HPDE6-E6E7 (cell line): ENCODE results near the gene TGFB2.
A peak's percentile ranks its signal among the peaks of the same experiment; 100 is the strongest.
"Not testable (repeated sequence)": the region's sequence is repeated elsewhere in the genome, so short reads cannot be mapped to it uniquely, and the experiment has no call there.

Source experiments
- DNase-seq: peaks from one replicate; pipeline ENCODE4 v3.0.0; 2011; ENCODE audit warnings: missing footprints; ENCODE audit errors: extremely low spot score

TGFB2 gene

DNA sequence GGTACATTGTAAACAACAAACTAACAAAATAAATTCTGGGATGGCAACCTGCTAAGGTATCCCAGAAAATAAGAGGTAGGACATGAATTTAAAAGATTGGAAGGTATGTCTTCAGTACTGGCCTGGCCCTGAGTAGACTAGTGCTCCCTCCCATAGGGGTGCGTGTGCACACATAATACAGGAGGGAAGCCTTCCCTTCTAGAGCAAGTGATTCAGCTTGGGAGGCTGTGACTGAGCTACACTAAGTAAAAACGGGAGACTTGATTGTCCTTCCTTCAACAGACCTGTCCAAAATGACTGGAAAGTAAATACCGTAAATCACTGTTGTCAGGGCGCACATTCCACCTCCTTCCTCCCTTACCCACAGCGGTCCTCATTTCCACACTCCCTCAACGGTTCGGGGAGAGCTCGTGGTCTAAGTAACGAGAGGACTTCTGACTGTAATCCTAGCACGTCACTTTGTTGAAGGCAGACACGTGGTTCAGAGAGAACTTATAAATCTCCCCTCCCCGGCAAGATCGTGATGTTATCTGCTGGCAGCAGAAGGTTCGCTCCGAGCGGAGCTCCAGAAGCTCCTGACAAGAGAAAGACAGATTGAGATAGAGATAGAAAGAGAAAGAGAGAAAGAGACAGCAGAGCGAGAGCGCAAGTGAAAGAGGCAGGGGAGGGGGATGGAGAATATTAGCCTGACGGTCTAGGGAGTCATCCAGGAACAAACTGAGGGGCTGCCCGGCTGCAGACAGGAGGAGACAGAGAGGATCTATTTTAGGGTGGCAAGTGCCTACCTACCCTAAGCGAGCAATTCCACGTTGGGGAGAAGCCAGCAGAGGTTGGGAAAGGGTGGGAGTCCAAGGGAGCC lies at the start of gene TGFB2:
TSS of gene TGFB2 (plus strand) at position 523 of the 859 bp plus-strand sequence. CDS start 1,366 bp downstream, outside the sequence.
- no peak for DNase-seq

DNA sequence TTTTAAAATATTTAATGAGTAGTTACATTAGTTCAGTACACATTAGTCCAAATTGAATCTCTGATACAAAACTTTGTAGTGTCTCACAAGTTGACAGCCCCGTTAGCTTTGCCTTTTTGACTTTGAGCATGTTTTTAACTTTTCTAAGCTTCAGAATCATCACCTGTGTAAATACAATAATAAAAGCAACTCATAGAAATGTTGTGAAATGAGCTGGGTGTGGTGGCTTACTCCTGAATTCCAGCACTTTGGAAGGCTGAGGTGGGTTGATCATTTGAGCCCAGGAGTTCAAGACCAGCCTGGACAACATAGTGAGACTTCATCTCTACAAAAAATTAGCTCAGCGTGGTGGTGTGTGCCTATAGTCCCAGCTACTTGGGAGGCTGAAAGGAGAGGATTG lies 49.0 kb upstream of the TGFB2 start:
- no peak for DNase-seq

DNA sequence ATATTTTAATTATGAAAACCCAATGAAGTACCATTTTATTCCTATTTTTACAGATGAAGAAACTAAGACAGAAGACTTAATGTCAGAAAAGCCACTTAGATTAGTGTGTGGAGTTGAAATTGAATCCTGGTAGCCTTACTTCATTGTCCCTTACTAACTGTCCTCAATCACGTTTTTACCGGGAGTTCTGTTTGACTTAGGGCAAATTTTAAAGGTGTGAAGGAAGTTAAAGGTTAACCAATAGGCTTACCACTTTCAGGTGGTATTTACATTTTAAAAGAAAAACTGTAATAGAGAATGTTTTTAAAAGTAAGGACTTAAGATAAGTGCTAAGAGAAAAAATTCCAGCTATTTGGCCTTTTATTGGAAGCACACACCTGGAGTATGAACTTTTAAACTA lies 47.7 kb upstream of the TGFB2 start:
- DNase-seq, result no peak

DNA sequence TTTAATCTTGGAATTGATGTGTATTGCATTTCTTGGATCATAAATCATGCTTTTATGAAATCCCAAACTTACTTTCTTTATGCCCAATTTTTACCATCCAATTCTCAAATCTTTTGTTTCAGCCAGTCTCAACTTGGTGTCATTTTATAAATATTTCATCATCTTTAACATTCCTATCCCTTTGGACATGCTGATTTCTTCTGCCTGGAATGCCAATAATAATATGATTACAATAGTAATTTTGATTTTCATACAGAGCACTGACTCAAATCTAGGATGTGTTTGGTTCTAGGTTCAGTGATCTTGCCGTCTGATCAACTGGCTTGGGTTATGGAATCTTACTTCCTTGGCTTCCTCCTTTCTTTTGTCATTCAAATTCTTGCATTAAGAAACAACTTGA lies 47.3 kb upstream of the TGFB2 start:
- no peak for DNase-seq

DNA sequence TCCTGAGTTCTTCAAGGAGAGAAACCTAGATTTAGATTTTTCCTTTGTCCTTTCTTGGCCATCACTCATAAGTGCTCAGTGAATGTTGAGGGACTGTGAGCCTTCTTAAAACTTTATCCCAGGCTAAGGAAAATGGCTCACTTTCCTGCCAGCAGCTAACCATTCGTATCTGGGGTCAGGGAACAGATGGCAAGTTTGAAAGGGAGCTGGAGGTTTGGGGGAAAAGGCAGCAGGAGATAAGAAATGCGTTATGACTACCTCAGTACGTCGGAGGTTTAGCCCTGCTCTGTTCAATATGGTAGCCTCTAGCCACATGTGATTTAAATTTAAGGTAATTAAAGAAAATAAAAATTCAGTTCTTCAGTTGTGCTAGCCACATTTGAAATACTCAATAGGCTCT lies 46.7 kb upstream of the TGFB2 start:
- no peak for DNase-seq

DNA sequence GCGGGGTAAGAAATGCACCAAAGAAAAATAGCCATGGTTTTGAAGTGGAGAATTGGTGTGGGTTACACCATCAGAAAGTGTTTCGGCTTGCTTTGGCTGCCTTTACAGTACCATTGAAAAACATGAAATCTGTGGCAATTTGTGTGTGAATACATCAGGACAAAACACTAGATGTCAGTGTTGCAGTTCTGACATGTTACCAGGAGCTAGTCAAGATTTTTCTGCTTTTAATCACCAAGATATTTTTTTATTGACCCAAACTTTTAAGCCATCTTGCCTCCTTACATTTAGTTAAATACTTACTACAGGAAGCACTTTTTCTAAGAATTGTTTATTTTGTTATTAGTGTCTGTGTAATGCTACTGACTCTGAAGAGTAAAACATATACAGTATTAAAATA lies 45.7 kb upstream of the TGFB2 start:
- peak; percentile 19 for DNase-seq

DNA sequence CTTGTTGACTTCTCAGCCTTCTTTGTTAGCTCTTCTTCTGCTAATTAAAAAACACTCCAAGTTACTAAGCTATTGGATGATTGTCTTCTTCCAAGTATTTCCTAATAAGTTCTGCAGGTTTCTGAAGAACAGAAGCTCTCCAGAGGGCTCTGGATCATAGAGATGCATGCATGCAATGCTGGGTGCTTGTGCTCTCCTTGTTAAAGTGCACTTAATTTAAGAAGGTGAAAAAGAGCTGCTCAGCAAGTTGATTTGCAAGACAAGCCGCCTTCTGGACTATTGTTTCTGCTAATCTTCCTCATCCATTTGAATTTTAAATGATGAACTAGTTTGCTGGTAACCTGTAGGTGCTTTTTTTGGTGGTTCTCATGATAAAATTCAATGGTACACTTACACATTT lies 43.9 kb upstream of the TGFB2 start:
- no peak for DNase-seq

DNA sequence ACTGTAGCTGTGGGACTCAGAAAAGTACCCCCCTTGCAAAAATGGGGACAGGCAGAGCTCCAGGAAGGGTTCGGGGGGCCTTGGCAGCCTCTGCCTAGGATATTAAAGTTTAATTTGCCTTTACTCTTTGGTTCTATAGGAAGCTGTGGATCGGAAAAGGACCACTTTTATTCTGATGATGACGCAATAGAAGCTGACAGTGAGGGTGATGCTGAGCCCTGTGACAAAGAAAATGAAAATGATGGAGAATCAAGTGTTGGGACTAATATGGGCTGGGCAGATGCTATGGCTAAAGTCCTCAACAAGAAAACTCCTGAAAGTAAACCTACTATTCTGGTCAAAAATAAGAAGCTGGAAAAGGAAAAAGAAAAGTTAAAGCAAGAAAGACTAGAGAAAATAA lies 43.0 kb upstream of the TGFB2 start:
- no peak for DNase-seq

DNA sequence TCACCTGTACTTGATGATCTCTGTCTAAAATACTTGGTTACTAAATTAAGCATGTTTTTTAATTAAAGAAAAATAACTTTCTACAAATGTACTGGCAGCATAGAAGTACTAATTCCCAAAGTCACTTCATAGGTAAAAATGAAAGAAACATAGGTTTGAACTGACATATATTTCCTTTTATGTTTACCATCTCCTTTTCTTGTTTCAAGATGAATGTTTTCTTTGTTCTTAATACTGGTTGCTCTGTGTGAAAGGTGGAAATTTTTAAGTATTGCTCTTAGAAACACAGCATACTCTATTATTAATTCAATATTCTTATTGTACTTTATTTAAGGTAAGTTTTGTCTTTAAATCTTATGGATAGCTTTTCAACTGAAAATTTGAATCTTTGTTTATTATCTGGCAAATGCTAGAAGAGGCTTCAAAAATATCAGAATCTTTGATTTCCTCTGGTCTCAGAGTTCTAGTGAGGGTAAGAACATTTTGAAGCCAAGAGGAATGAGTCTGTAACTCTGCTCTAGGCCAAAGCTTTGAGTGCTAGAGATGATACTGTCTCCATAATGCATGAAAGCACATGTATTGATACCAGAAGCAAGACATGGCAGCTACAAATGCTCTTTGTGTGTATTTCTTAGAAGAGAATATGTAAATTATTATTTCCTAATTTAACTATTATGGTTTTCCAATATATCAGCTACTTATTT lies 41.8 kb upstream of the TGFB2 start:
- DNase-seq, result no peak

DNA sequence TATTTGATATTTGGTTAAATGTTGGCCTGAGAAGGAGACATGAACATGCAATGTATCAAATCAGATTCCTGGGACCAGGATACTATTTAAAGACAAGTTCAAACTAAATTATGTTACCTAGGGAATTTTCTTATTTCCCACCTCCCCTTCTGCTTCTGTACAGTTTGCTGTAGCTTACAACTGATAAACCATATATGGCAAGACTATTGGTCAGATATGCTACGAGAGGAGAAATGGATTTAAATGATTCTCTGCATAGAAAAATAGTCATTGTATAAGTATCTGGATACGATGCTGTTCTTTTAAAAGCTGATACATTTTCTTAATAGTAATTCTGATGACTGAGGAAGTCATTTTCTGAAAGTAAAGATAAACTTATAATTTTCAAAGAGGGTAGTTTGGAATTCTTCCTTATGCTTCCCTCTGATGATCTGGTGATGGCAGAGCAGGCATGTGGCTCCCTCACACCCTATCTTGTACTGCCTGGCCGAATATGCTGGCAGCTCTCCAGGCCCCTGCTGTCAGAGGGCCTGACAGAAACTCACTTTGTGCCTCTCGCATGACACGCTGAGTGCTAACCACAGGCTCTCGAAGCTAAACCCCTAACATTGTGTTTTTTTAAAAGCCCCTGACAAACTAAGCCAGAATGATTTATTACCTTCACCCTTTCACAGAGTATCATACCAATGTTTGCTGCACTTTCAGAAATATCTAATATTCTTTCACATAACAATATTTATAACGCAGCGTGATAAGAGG lies 40.7 kb upstream of the TGFB2 start:
- DNase-seq, result no peak

DNA sequence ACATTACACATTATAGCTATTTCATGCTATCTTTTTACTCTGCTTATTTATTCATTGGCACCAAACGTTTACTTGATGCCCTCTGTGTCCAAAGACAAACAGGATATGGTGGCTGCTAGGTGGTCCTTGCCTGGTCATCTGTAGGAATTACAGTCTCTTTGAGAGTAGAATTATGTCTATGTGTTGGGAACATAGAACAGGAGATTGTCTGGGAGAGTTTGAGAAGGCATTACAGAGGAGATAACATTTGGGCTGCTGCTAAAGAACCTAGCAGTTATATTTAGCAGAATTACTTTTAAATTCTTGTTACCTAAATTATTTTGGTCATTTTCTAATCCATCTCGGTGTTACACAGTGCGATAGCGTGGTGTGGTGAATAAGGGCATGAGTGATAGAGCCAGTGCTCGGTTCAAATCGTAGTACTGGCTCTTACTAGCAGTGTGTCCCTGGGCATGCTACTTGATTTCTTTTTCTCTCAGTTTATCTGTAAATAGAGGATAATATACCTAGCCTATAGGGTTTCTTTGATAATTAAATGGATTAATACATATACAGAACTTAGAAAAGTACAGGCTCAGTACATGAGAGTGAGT lies 39.6 kb upstream of the TGFB2 start:
- no peak for DNase-seq

DNA sequence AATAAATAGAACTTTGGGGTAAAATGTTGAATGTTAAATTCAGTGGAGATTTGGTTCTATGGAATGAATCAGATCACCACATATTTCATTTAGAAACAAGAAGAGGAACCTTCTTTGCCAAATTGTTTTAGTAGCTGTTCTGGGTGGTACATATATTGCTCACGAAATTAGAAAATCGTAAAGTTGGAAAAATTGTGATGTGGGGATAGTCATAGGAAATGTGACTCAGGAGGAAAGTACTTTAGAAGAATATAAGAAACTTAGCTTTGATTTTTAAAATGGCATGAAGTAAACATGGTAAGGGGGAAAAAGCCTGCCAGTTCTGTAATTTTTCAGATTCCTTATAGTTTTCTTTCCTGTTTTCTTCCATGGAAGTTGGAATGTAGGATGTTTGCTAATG lies 32.6 kb upstream of the TGFB2 start:
- no peak for DNase-seq

DNA sequence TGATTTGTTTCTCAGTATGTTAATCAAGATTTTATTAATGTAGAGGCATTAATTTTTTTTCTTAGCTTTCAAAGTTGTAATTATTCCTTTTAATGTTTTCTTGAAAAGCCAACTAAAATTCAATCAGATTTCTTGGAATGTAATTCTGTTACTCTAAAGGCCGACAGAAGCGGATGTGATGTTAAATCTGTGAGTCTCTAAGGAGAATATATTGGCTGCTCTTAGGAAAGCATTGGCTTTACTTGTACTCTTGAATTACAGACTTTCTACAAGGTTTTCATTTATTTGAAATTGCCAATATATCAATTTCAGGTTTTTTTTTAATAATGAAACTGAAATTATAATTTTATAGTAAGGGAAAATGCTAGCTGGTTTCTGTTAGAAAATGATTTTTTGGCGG lies 30.8 kb upstream of the TGFB2 start:
- DNase-seq, result no peak

DNA sequence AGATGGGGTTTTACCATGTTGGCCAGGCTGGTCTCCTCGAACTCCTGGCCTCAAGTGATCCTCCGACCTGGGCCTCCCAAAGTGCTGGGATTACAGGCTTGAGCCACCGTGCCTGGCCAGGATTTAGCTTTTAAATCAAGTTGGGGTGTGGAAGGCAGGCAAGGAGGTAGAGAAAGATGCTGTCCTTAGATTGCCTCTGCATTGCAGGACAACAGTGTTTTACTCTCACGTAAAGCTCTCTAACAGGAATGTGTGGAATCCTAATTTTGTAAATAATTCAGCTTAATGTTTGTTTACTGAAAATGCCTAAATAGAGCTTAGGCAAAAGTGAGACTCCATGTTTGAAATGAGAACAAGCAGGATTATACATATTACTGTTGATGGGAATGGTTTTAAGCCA lies 29.5 kb upstream of the TGFB2 start:
- no peak for DNase-seq

DNA sequence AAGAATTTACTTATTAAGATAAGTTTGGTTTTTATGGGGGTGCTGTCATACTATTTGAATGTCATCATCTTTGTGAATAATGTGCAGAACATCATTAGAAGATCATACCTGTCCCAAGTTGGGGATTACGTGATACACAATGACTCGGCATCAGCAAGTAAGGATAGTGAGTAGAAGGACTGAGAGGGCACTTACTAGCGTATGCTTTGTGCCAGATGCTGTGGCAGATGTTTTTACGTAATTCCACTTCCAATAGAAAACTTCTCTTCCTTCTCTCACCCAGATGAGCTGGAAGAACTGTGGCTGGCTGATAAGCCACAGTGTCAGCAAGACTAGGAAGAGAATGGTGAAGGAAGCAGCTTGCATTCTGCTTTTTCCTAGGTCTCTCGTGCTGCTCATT lies 28.1 kb upstream of the TGFB2 start:
- no peak for DNase-seq

DNA sequence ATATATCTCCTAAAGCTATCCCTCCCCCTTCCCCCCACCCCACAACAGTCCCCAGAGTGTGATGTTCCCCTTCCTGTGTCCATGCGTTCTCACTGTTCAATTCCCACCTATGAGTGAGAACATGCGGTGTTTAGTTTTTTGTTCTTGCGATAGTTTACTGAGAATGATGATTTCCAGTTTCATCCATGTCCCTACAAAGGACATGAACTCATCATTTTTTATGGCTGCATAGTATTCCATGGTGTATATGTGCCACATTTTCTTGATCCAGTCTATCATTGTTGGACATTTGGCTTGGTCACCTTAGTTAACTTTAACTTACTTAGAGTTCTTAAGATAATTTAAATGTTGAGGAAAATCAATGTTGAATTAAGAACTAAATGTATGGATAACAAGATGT lies 25.0 kb upstream of the TGFB2 start:
- DNase-seq, result not testable (repeated sequence)

DNA sequence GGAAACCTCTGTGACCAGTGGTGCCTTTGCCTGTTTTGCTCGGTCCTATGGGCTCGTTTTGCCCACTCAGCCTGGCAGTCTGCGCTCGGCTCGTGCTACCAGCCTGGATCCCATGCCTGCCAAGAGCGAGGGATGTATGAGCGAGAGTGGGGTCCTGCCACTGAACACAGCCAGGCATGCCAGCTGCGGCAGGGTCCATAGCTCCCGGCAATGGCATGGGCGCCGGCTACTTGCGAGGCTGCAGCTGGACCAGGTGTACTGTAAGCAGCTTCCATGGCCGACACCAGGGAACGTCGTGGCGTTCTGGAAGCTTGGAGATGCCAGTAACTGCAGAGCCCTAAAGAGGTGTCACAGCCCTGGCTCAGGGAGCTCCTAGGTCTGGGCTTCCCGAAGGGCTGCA lies 22.4 kb upstream of the TGFB2 start:
- DNase-seq, result no peak

DNA sequence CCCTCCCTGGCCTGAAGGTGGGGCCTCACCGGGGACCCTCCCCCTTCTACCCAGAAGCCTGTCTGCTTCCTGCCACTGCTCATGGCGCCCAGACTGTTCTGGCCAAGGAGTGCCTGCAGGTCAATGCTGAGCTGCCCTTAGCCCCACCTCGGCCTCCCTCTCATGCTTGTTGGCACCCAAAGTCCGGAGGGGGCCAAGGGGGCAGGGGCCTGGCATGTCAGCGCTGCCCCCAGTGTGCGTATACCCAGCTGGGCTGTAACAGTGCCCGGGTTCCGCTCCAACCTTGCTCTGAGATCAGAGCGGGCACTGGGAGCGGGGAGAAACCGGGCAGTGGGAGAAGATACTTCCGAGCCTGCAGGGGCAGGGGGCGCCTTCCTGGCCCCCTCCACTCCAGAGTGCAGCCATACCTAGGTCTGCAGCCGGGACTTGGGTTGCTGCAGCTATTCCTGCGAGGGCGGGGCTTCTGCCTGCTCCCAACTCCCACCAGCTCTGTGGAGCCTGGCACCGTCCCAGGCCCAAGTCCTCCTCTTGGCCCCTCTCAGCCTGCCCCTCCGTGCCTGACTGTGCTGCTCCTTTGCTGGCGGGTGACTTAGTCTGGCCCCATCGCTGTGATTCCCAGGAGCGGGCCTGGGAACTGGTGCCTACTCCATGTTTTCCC lies 21.4 kb upstream of the TGFB2 start:
- DNase-seq, result no peak

DNA sequence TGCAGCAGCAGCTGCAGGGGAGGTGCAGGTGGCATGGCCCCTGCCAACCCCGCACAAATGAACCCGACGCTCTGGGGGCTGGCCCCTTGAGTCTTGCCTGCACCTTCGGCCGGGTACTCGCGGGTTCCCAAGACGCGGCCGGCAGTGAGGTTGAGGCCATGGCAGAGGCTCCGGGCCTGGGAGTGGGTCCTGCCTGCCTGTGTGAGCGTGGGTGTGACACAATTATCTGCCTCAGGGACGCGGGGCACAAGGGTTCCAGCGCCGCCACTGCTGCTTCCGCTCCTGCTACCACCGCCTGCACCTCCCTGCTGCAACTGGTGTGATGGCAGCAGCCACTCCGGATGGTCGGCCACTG lies 20.9 kb upstream of the TGFB2 start:
- no peak for DNase-seq

DNA sequence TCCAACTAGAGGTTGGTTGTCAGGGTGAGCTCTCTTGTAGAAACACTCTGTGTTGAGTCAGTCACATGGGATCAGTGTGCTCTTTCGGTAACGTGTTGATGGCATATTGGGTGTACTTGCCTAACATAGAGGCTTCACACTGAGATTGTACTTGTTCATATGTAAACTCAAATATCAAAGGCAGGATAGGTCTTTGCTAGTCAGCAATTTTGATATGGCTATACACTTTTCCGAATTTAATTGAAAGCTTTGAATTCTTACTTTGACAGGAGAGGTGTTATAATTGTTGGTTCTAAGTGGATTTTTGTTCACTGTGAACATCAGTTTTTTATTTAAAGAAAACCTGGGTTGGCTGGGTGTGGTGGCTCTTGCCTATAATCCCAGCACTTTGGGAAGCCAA lies 16.4 kb upstream of the TGFB2 start:
- no peak for DNase-seq

DNA sequence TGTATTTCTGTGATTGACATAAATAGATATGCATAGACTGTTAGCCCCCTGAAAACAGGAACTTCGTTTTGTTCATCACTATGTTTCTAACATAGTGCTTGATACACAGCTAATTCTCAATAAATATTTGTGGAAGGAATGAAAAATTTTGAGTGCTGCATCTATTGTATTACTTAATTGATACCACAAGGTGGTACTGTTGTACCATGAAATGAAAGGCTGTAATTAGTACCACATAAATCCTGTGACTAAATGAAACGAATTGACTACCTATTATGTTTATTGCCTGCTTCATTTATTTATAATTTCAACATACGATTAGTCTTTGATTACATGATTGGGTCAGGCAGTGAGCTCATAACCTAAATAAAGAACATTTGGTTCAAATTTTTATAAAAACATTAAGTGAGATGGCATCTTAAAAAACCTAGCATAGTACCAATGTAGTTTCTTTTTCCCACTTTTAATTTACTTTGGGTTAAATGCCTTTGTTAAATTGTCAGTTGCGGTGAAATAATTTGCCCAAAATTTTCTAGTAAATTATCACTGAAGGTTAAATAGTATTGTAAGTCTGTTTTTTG lies 15.0 kb upstream of the TGFB2 start:
- no peak for DNase-seq
